ENCODE measurements around the gene OOEP. TPM values are rescaled to one million over a fixed set of nuclear protein-coding genes. Genes with fewer than 3 reads are reported as not detected.

OOEP gene
- total and polyA plus RNA-seq, 2 donors (not counting 1 experiment from before 2014, with no cell fraction given) = 0.70 TPM; not detected in 1

DNA sequence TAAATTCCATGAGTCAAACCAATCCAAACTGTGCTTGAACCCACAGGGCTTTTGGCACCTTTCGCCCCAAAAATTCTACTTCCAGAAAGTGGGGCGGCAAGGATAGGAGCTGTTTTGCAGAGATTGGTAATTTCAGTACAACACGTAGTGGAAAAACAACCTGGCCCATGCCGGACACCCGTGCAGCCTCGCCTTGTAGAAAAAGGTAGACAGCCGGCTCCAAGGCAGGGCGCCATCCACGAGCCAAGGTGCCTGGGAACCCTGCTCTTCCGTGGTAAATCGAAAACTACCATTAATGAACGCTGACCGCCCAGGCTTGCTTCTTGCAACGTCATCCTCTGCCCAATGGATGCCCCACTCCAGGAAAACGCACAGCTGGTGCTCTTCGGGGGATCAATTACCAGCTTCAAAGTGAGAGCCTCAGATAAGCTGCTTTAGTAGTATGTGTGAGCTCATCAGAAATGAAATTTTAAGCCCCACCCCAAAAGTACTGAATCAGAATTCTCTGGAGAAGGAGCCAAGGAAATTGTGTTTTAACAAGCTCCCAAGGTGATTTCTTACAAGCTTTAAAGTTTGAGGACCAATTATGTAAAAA lies 1.8 kb downstream of the OOEP start:
- no peak overlapping the region for H3K4me3 ChIP-seq (ENCODE audit: control extremely low read depth in 1 of 5, extremely low read depth in 1 of 5, insufficient read depth in 1 of 5, low read depth in 2 of 5, low read length in 4 of 5)
- no peaks in the 10 kb centered on the region for H3K79me2 ChIP-seq (ENCODE audit: control insufficient read depth, insufficient read depth, low read length)
- no peak overlapping the region for H3K4me2 ChIP-seq (replicated peaks; ENCODE audit: low read depth, low read length, poor library complexity, severe bottlenecking)
- TF ChIP-seq, protein P1, sequence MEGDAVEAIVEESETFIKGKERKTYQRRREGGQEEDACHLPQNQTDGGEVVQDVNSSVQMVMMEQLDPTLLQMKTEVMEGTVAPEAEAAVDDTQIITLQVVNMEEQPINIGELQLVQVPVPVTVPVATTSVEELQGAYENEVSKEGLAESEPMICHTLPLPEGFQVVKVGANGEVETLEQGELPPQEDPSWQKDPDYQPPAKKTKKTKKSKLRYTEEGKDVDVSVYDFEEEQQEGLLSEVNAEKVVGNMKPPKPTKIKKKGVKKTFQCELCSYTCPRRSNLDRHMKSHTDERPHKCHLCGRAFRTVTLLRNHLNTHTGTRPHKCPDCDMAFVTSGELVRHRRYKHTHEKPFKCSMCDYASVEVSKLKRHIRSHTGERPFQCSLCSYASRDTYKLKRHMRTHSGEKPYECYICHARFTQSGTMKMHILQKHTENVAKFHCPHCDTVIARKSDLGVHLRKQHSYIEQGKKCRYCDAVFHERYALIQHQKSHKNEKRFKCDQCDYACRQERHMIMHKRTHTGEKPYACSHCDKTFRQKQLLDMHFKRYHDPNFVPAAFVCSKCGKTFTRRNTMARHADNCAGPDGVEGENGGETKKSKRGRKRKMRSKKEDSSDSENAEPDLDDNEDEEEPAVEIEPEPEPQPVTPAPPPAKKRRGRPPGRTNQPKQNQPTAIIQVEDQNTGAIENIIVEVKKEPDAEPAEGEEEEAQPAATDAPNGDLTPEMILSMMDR (IDR thresholded peaks at IDR 0.05) = no peak
- TF ChIP-seq EZH2 (IDR thresholded peaks at IDR 0.05; ENCODE audit: borderline replicate concordance, insufficient read depth, low read depth, low read length, poor library complexity, severe bottlenecking) = no peak
- POLR2A ChIA-PET = no interaction called here
- Mint-ChIP-seq H3K4me1 (no peaks in the 10 kb centered on the region), H3K4me3 (no peak overlapping the region), H3K27ac (no peak overlapping the region), H3K9me3 (ENCODE audit: insufficient read depth) (no peaks in the 10 kb centered on the region), H3K27me3 (peaks cover 7% of the 10 kb centered on the region)
- WGBS (ENCODE audit: insufficient coverage) = 87% methylated on average over 13 of the region's 16 CpGs
- ATAC-seq (ENCODE audit: low read depth) = no peak
- DNase-seq = no peak
- no peaks in the 10 kb centered on the region for H3K36me3 ChIP-seq (replicated peaks in 1 of 2; ENCODE audit: control extremely low read depth in 1 of 2, control insufficient read depth in 1 of 2, extremely low read depth in 1 of 2, insufficient read depth in 2 of 2, low read length in 1 of 2)
- no peak overlapping the region for H3K27ac ChIP-seq (ENCODE audit: low read length in 2 of 2)
- H3K9ac ChIP-seq (ENCODE audit: low read length) = no peak overlapping the region
- H2AFZ ChIP-seq (ENCODE audit: insufficient read depth, low read depth, low read length, poor library complexity, severe bottlenecking) = no peak overlapping the region
- CTCF ChIA-PET = no interaction called here
- H3K9me3 ChIP-seq (ENCODE audit: control extremely low read depth in 1 of 3, control insufficient read depth in 2 of 3, insufficient read depth in 1 of 3, low read length in 2 of 3) = peaks cover 0 to 26% (median 10%) of the 10 kb centered on the region in 3 donors
- intact Hi-C loops (cut with micrococcal nuclease) = no loop called here
- H3K27me3 ChIP-seq (replicated peaks in 1 of 4; ENCODE audit: control extremely low read depth in 1 of 4, control insufficient read depth in 3 of 4, insufficient read depth in 4 of 4, low read length in 3 of 4) = no peaks in the 10 kb centered on the region
- H4K20me1 ChIP-seq (ENCODE audit: control insufficient read depth, insufficient read depth, low read length, poor library complexity, severe bottlenecking) = no peaks in the 10 kb centered on the region
- no peaks in the 10 kb centered on the region for H3K4me1 ChIP-seq (ENCODE audit: control insufficient read depth in 2 of 2, insufficient read depth in 2 of 2, low read length in 2 of 2)

DNA sequence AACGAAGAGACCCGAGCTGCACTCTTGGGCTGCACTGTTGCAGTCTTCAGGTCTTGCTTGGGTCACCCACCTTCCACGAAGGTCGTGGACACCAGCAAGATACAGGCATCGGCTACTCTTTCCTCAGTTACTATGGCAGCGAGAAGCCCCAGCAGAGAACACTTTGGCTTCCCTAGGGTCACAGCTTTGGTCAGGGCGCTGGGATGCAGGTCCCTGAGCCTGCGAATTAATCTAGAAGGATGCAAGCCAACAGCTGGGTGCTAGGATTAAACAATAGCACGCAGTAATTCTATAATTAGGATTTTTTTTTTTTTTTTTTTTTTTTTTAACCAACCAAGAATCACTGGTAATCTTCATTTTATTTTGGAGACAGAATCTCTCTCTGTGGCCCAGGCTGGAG lies 5.1 kb downstream of the OOEP start:
- Histone ChIP-seq H3K9me3 (ENCODE audit: control extremely low read depth in 1 of 3, control insufficient read depth in 2 of 3, insufficient read depth in 1 of 3, low read length in 2 of 3) (peaks cover 0 to under 1% (median 0%) of the 10 kb centered on the region in 3 donors), H3K4me3 (ENCODE audit: control extremely low read depth in 1 of 5, extremely low read depth in 1 of 5, insufficient read depth in 1 of 5, low read depth in 2 of 5, low read length in 4 of 5) (no peak overlapping the region), H3K27ac (ENCODE audit: low read length in 2 of 2) (no peak overlapping the region), H3K36me3 (replicated peaks in 1 of 2; ENCODE audit: control extremely low read depth in 1 of 2, control insufficient read depth in 1 of 2, extremely low read depth in 1 of 2, insufficient read depth in 2 of 2, low read length in 1 of 2) (no peaks in the 10 kb centered on the region), H3K4me2 (replicated peaks; ENCODE audit: low read depth, low read length, poor library complexity, severe bottlenecking) (no peak overlapping the region), H2AFZ (ENCODE audit: insufficient read depth, low read depth, low read length, poor library complexity, severe bottlenecking) (no peak overlapping the region), H3K9ac (ENCODE audit: low read length) (no peak overlapping the region), H3K4me1 (ENCODE audit: control insufficient read depth in 2 of 2, insufficient read depth in 2 of 2, low read length in 2 of 2) (no peaks in the 10 kb centered on the region), H3K27me3 (replicated peaks in 1 of 4; ENCODE audit: control extremely low read depth in 1 of 4, control insufficient read depth in 3 of 4, insufficient read depth in 4 of 4, low read length in 3 of 4) (no peaks in the 10 kb centered on the region), H3K79me2 (ENCODE audit: control insufficient read depth, insufficient read depth, low read length) (no peaks in the 10 kb centered on the region), H4K20me1 (ENCODE audit: control insufficient read depth, insufficient read depth, low read length, poor library complexity, severe bottlenecking) (no peaks in the 10 kb centered on the region)
- H3K4me3 Mint-ChIP-seq = no peak overlapping the region
- intact Hi-C loops (cut with micrococcal nuclease) = no loop called here
- H3K9me3 Mint-ChIP-seq (ENCODE audit: insufficient read depth) = no peaks in the 10 kb centered on the region
- DNase-seq (no peak), ATAC-seq (ENCODE audit: low read depth) (no peak)
- H3K27ac Mint-ChIP-seq = no peak overlapping the region
- H3K4me1 Mint-ChIP-seq = no peaks in the 10 kb centered on the region
- TF ChIP-seq EZH2 (IDR thresholded peaks at IDR 0.05; ENCODE audit: borderline replicate concordance, insufficient read depth, low read depth, low read length, poor library complexity, severe bottlenecking) = no peak
- TF ChIP-seq, protein P1 (IDR thresholded peaks at IDR 0.05) = no peak
- 98% methylated on average over 6 of the region's 9 CpGs for WGBS (ENCODE audit: insufficient coverage)
- H3K27me3 Mint-ChIP-seq = peaks cover 7% of the 10 kb centered on the region
- ChIA-PET POLR2A (no interaction called here), CTCF (interaction anchor here (1.4 kb wide), 1 partner anchor 36 kb away, joined by 3 read pairs; no protein-coding TSS in a partner anchor)
